Bronchial epithelial cell (primary cell): ENCODE measurements around the gene RO60. TPM values are rescaled to one million over a fixed set of nuclear protein-coding genes. Genes with fewer than 3 reads are reported as not detected.

ENCODE experiments used
- DNase-seq: peaks from one replicate; pipeline ENCODE4 v3.0.0-alpha.2; 2010; ENCODE audit warnings: low read depth
- FAIRE-seq: peaks from 2 replicates; lab custom pipeline; 2011; peaks lifted over from hg19 to GRCh38; lab: Jason Lieb, UNC
- H3K27me3 ChIP-seq: 2 replicates; pipeline ENCODE4 v1.5.1; 2011; ENCODE audit warnings: low read length; ENCODE audit not compliant: control insufficient read depth, insufficient read depth
- H3K36me3 ChIP-seq: 2 replicates; pipeline ENCODE4 v1.5.1; 2011; ENCODE audit warnings: low read length; ENCODE audit not compliant: control insufficient read depth, insufficient read depth
- H3K4me3 ChIP-seq: 2 replicates; pipeline ENCODE4 v1.5.1; 2011; ENCODE audit warnings: mild to moderate bottlenecking, low read depth, low read length, control low read depth
- CTCF ChIP-seq: IDR thresholded peaks from 2 replicates; pipeline ENCODE4 v1.5.1; 2011; ENCODE audit warnings: mild to moderate bottlenecking, moderate library complexity, low read length, control low read depth, inconsistent platforms; ENCODE audit not compliant: insufficient read depth, severe bottlenecking
- total RNA-seq: library from RNA; depleted of rRNA; stranded (reverse); fragments of >200 nt; gene quantifications from 2 replicates; pipeline ENCODE4 v1.2.1, GENCODE V29; 2014

RO60 gene
- 109 and 140 TPM in 2 replicates for total RNA-seq

GRCh38 chr1:193059282-193060114 is at the start of gene RO60, which contains the start of gene UCHL5:
RO60 (plus strand) TSS chr1:193059612; CDS start chr1:193069055, 9,443 bp downstream.
UCHL5 (minus strand) TSS chr1:193059360; CDS start chr1:193059260, 100 bp downstream.
- Histone ChIP-seq H3K27me3 (no peaks in the 10 kb centered on the region), H3K4me3 (peak within 1 kb of the TSS; percentile 80), H3K36me3 (no peaks in the 10 kb centered on the region)
- DNase-seq (peak; percentile 97), FAIRE-seq (no peak)
- TF ChIP-seq CTCF = peak; percentile 21

GRCh38 chr1:193011406-193011805 is 48.0 kb upstream of the RO60 start:
- no peak for TF ChIP-seq CTCF
- no peak for DNase-seq
- Histone ChIP-seq H3K27me3 (no peaks in the 10 kb centered on the region), H3K36me3 (peaks cover 2% of the 10 kb centered on the region), H3K4me3 (no peak overlapping the region)
- FAIRE-seq = no peak

GRCh38 chr1:193013005-193013404 is 46.4 kb upstream of the RO60 start:
- no peak for TF ChIP-seq CTCF
- FAIRE-seq = no peak
- peaks cover 2% of the 10 kb centered on the region for H3K36me3 ChIP-seq
- H3K4me3 ChIP-seq = no peak overlapping the region
- peak; percentile 53 for DNase-seq
- H3K27me3 ChIP-seq = no peaks in the 10 kb centered on the region

- FAIRE-seq = no peak
- no peak for DNase-seq
- TF ChIP-seq CTCF = no peak
- Histone ChIP-seq H3K27me3 (no peaks in the 10 kb centered on the region), H3K4me3 (no peak overlapping the region), H3K36me3 (peaks cover 2% of the 10 kb centered on the region)
Measured at GRCh38 chr1:193013707-193014106, 45.7 kb upstream of the RO60 start.

- H3K4me3 ChIP-seq = no peak overlapping the region
- H3K36me3 ChIP-seq = peaks cover 2% of the 10 kb centered on the region
- H3K27me3 ChIP-seq = no peaks in the 10 kb centered on the region
- DNase-seq (no peak), FAIRE-seq (no peak)
- TF ChIP-seq CTCF = no peak
Measured at GRCh38 chr1:193014400-193014799, 45.0 kb upstream of the RO60 start.
